22Rv1 (cell line): ENCODE results near the gene PPY.

Experiments used
- H3K27ac ChIP-seq: fragments of 450-650 bp; 2 replicates; pipeline ENCODE4 v1.5.1; 2017
- ZFX ChIP-seq: fragments of 450-650 bp; IDR thresholded peaks from 2 replicates; pipeline ENCODE4 v1.6.1; 2017; ENCODE audit warnings: antibody characterized with exemption, borderline replicate concordance
- TF ChIP-seq, protein P1 (sequence below): fragments of 450-650 bp; IDR thresholded peaks from 2 replicates; pipeline ENCODE4 v1.5.1; 2017; ENCODE audit warnings: mild to moderate bottlenecking

PPY gene

DNA sequence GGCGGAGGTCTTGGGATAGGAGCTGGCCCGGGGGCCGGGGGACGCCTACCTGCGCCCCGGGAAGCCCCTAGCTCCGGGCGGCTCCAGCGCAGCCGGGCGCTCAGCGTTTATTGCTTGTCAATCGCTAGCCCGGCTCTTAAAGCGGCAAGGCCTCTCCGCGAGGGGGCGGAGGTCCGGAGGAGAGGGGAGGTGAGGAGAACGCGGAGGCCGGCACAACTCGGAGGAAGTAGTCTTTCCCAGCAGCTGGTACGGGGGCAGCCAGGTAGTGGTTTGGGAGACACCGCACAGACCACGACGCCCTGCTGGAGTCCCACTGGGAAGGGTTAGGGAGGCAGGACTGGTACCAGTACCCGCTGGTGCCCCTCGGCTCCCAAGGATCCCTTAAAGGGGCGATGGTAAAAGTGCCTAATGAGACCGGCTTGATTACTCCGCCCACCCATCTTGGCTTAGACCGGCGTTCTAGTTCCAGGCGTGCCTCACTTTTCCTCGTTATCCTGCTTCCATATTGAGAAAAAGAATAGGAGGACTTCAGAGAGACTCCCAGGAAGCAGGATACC is 34.8 kb downstream of the PPY start, which contains the start of gene MPP2:
Gene MPP2, minus strand, starts transcription at position 112 of the 557 bp plus-strand sequence. CDS start 3,076 bp downstream, outside the sequence.
- H3K27ac ChIP-seq: peak within 1 kb of the TSS; percentile 63
- TF ChIP-seq ZFX: no peak
- TF ChIP-seq, protein P1, sequence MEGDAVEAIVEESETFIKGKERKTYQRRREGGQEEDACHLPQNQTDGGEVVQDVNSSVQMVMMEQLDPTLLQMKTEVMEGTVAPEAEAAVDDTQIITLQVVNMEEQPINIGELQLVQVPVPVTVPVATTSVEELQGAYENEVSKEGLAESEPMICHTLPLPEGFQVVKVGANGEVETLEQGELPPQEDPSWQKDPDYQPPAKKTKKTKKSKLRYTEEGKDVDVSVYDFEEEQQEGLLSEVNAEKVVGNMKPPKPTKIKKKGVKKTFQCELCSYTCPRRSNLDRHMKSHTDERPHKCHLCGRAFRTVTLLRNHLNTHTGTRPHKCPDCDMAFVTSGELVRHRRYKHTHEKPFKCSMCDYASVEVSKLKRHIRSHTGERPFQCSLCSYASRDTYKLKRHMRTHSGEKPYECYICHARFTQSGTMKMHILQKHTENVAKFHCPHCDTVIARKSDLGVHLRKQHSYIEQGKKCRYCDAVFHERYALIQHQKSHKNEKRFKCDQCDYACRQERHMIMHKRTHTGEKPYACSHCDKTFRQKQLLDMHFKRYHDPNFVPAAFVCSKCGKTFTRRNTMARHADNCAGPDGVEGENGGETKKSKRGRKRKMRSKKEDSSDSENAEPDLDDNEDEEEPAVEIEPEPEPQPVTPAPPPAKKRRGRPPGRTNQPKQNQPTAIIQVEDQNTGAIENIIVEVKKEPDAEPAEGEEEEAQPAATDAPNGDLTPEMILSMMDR: no peak

DNA sequence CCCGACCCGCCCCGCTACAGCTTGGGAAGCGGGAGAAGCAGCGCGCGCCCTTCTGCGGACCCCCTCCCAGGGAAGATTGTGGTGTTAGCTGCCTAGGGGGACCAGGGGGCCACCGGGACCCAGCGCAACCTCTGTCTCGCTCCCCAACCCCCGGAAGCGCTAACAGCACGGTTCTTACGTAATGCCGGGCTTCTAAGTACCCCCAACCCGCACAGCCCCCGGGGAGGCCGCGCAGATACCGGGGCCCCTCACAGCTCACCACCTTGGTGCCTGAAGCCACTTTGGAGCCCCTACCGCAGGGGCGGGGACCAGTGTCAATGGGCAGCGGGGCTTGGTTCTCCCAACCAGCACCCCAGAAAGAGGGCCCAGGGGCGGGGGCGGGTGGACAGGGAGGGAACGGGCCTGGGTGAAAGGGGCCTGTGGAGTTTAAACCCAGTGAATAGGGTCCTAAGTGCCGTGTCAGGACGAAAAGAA is 35.3 kb downstream of the PPY start:
- TF ChIP-seq, protein P1: no peak
- no peak for TF ChIP-seq ZFX
- peak overlapping the region; percentile 63 for H3K27ac ChIP-seq

DNA sequence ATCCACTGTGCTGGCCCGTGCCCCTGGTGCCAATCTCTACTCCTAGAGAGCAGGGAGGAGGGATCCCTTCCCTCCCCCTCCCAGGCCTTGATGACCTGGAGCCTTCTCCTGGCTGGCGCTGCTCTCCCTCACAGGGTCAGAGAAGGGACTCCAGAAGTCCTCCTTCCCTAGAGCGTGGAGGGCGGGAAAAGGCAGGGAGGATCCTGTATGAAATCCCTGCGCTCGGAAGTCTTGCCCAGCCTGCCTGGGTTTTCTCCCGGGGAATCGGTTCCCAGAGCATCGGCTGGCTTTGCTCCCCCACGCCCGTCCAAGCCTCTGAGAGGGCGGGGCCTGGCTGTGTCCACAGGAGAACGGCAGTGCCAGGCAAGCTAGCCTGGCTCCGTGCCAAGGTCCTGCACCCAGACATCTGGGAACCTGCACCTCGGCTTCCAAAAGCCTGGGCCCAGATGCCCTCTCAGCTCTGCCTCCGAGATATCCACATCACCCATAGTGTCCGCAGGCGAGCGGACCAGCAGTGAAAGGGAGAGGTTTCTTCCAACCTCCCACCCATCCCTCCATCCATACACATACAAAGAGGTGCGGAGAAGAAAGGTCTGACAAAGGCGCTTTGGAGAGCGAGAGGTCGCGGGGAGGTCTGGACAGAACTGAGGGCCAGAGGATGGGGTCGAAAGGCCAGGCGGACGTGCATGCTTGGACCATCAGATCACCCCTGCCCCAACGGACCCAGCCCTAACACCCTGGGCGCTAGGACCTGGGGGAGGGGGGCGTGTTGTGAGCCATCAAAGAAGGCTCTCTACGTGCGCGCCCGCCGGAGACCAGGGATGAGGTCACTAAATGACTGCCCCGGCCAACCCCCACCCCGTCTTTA is 36.1 kb downstream of the PPY start:
- no peak overlapping the region for H3K27ac ChIP-seq
- TF ChIP-seq, protein P1: no peak
- TF ChIP-seq ZFX: no peak

DNA sequence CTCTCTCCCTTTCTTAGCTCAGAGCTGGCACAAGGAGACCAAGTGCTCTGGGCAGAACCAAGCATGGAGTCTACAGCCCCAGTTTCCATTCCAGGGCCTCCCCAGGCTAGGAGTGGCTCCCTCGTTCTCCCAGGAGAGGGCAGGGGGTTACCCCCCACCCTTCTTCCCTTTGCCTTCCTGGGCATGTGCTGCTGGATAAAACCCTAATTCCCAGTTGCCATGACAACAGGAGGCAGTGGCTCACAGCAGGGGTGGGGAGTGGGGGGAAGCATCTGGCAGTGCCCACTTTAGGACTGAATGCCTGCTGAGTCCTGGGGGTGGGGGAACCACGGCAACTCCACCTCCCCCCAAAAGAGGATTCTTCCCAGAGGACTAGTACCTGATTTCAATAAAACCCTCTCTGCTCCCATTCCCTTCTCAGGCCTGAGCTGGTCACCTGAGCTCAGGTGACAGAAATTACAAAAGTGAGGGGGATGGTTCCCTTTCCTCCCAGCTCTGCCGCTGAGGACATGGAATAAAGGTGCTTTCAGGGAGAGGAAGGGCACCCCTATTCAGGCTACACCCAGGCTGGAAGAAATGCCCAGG is 36.8 kb downstream of the PPY start:
- H3K27ac ChIP-seq: no peak overlapping the region
- TF ChIP-seq ZFX: no peak
- TF ChIP-seq, protein P1: no peak

DNA sequence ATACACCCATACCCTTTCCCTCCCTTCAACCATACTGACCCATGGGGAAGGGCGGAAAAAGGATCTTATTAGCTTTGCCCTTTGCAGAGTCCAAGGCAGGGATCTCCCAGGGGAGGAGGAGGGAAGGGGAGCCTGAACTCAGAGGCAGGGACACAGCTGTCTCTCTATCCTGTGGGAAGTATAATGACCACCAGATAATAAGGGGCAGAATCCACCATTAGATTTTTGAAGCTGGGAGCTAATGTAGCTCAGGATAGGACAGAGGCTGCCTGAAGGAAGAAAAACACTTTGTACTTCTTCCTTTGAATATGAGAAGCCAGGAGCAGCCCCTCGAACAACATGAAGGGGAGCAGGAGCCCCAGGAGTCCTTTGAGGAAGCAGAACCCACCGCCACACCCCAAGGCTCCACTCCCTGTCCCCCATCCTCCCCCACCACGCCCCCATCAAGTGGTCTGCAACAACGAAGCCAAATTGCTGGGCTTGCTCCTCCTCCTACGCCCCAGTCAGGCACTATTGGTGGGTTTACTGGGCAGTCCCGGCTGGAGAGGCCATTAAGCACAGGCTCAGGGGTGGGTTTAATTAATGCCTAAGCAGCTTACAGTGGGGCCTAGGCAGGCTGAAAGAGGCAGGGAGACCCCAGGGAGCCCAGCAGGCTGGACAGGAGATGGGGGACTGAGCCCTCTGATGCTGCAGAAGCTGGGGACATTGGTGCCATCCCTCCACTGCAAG is 40.3 kb downstream of the PPY start:
- H3K27ac ChIP-seq: no peak overlapping the region
- TF ChIP-seq ZFX: no peak
- TF ChIP-seq, protein P1: no peak

DNA sequence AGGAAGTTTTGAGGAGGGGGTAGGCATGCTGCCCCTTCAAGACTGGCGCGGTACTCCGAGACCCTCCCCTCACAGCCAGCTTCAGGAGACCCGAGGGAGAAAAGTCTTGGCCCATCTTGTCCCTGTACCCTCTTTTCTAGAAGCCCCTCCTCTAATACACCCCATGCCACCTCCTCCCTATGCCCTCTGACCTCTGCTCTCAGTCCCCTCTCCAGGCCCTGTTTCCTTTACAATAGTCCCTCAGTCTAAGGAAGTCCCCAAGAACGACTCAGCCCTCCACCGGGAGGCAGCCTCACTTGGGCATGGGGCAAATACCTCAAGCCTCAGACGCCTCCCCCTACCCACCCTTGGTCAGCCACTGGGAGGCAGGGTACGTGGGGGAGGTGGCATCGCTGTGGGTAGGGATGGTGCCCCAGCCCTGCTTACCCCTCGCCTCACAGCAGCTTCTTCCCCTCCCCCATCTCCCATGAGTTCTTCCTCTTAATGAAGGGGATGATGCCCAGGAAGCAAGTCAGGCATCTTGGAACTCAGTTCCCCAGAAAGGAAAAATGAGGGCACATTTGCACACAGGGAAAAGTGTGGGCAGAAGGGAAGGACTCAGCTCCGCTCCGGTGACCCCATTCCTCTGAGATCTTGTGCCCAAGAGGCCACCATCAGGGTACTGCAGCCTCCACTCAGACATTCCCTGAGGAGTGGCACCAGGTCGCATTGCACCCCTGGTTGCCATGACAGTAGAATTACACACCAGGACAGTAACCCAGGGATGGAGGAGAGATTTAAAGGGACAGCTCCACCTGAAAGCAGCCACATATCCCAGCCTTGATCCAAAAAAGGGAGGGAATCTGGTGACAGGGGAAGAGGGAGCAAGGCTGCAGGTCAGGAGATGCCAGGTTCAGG is 41.2 kb downstream of the PPY start:
- H3K27ac ChIP-seq: no peak overlapping the region

More for the DNA sequence above, 41.2 kb downstream of the PPY start:
- TF ChIP-seq ZFX: no peak
- TF ChIP-seq, protein P1: no peak
